Activated T-cell treated with anti-CD3 and anti-CD28 coated beads for 48 hours (primary cell): Measurements from ENCODE around the gene DBF4B.

ENCODE experiments used
- DNase-seq: peaks from one replicate; pipeline ENCODE4 v3.0.0-alpha.2; 2020; ENCODE audit warnings: low read depth

The DBF4B gene

GRCh38 chr17:44760474-44761308 is 52.2 kb downstream of the DBF4B start:
- no peak for DNase-seq

- no peak for DNase-seq
Observed at GRCh38 chr17:44761932-44762810, 53.7 kb downstream of the DBF4B start.

- DNase-seq, result no peak
Observed at GRCh38 chr17:44763170-44763569, 54.7 kb downstream of the DBF4B start.

GRCh38 chr17:44765965-44766364 is 57.5 kb downstream of the DBF4B start:
- DNase-seq, result no peak

- DNase-seq, result no peak
Observed at GRCh38 chr17:44766409-44767038, 58.1 kb downstream of the DBF4B start.

GRCh38 chr17:44767493-44767892 is 59.0 kb downstream of the DBF4B start:
- no peak for DNase-seq

GRCh38 chr17:44768505-44769142 is 60.2 kb downstream of the DBF4B start:
- no peak for DNase-seq

GRCh38 chr17:44769230-44769629 is 60.8 kb downstream of the DBF4B start:
- no peak for DNase-seq

- DNase-seq, result no peak
Observed at GRCh38 chr17:44769647-44770084, 61.2 kb downstream of the DBF4B start.

- no peak for DNase-seq
Observed at GRCh38 chr17:44770166-44770925, 61.9 kb downstream of the DBF4B start.

- DNase-seq, result no peak
Observed at GRCh38 chr17:44772308-44773045, 64.0 kb downstream of the DBF4B start.

- no peak for DNase-seq
Observed at GRCh38 chr17:44773140-44773539, 64.7 kb downstream of the DBF4B start.

- peak; percentile 85 for DNase-seq
Observed at GRCh38 chr17:44774271-44775135, 66.0 kb downstream of the DBF4B start.

GRCh38 chr17:44775136-44775837 is 66.8 kb downstream of the DBF4B start:
- no peak for DNase-seq

- peak; percentile 94 for DNase-seq
Observed at GRCh38 chr17:44775838-44776621, 67.6 kb downstream of the DBF4B start.

GRCh38 chr17:44776628-44777393 is 68.3 kb downstream of the DBF4B start:
- no peak for DNase-seq
